ENCODE measurements around the gene FAM76A. TPM values are rescaled to one million over a fixed set of nuclear protein-coding genes. Genes with fewer than 3 reads are reported as not detected.
"Not testable (repeated sequence)": the region's sequence is repeated elsewhere in the genome, so short reads cannot be mapped to it uniquely, and the experiment has no call there.

Gene FAM76A
- total RNA-seq, 1 experiment from 2014 or later, result 10.7 TPM

GRCh38 chr1:27689423-27690173 is 36.2 kb upstream of the FAM76A start:
- no TSS peak for BruUV-seq (replicated peaks)
- CTCF ChIA-PET, result interaction anchor here (0.6 kb wide), 1 partner anchor 222 kb away, joined by 3 read pairs; no protein-coding TSS in a partner anchor
- TF ChIP-seq CTCF (IDR thresholded peaks at IDR 0.05; ENCODE audit: unreplicated experiment), result no peak
- no peaks in the 10 kb centered on the region for H3K27me3 Mint-ChIP-seq (ENCODE audit: unreplicated experiment)
- peaks cover 2% of the 10 kb centered on the region for H3K9me3 Mint-ChIP-seq (ENCODE audit: low read depth, unreplicated experiment)
- peaks cover 26% of the 10 kb centered on the region for H3K4me1 Mint-ChIP-seq (ENCODE audit: low read depth, unreplicated experiment)
- no peaks in the 10 kb centered on the region for H3K36me3 Mint-ChIP-seq (ENCODE audit: insufficient read depth, unreplicated experiment)
- intact Hi-C loops (cut with micrococcal nuclease; ENCODE audit: unreplicated experiment), result no loop called here
- H3K27ac Mint-ChIP-seq (ENCODE audit: unreplicated experiment), result no peak overlapping the region
- no peak for DNase-seq
- no peak overlapping the region for H3K4me3 Mint-ChIP-seq (ENCODE audit: low read depth, unreplicated experiment)

DNA sequence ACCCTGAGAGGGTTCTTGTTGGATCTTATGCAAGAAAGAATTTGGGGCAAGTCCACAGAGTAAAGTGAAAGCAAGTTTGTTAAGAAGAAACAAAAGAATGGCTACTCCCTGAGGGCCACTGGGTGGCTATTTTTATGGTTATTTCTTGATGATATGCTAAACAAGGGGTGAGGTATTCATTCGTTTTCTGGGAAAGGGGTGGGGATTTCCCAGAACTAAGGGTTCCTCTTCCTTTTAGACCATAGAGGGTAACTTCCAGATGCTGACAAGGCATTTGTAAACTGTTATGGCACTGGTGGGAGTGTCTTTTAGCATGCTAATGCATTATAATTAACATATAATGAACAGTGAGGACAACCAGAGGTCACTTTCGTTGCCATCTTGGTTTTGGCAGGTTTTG is 35.6 kb upstream of the FAM76A start:
- Mint-ChIP-seq H3K27ac (ENCODE audit: unreplicated experiment) (no peak overlapping the region), H3K27me3 (ENCODE audit: unreplicated experiment) (no peaks in the 10 kb centered on the region), H3K9me3 (ENCODE audit: low read depth, unreplicated experiment) (no peaks in the 10 kb centered on the region), H3K4me1 (ENCODE audit: low read depth, unreplicated experiment) (peaks cover 20% of the 10 kb centered on the region), H3K36me3 (ENCODE audit: insufficient read depth, unreplicated experiment) (no peaks in the 10 kb centered on the region), H3K4me3 (ENCODE audit: low read depth, unreplicated experiment) (no peak overlapping the region)
- no peak for DNase-seq
- CTCF ChIA-PET, result no interaction called here
- no peak for TF ChIP-seq CTCF (IDR thresholded peaks at IDR 0.05; ENCODE audit: unreplicated experiment)
- no TSS peak for BruUV-seq (replicated peaks)
- intact Hi-C loops (cut with micrococcal nuclease; ENCODE audit: unreplicated experiment), result no loop called here

- H3K9me3 Mint-ChIP-seq (ENCODE audit: low read depth, unreplicated experiment); H3K4me1 Mint-ChIP-seq (ENCODE audit: low read depth, unreplicated experiment); DNase-seq; CTCF ChIA-PET; H3K27ac Mint-ChIP-seq (ENCODE audit: unreplicated experiment); intact Hi-C loops (cut with micrococcal nuclease; ENCODE audit: unreplicated experiment); H3K4me3 Mint-ChIP-seq (ENCODE audit: low read depth, unreplicated experiment); H3K27me3 Mint-ChIP-seq (ENCODE audit: unreplicated experiment); H3K36me3 Mint-ChIP-seq (ENCODE audit: insufficient read depth, unreplicated experiment); BruUV-seq (replicated peaks): not testable (repeated sequence)
Measured at GRCh38 chr1:27696835-27697234, 28.9 kb upstream of the FAM76A start.

GRCh38 chr1:27704958-27705357 is 20.8 kb upstream of the FAM76A start:
- TF ChIP-seq CTCF (IDR thresholded peaks at IDR 0.05; ENCODE audit: unreplicated experiment), result no peak
- BruUV-seq (replicated peaks), result no TSS peak
- Mint-ChIP-seq H3K4me3 (ENCODE audit: low read depth, unreplicated experiment) (no peak overlapping the region), H3K36me3 (ENCODE audit: insufficient read depth, unreplicated experiment) (peaks cover 4% of the 10 kb centered on the region), H3K27ac (ENCODE audit: unreplicated experiment) (no peak overlapping the region), H3K27me3 (ENCODE audit: unreplicated experiment) (no peaks in the 10 kb centered on the region), H3K4me1 (ENCODE audit: low read depth, unreplicated experiment) (no peaks in the 10 kb centered on the region), H3K9me3 (ENCODE audit: low read depth, unreplicated experiment) (peaks cover 6% of the 10 kb centered on the region)
- no peak for DNase-seq
- intact Hi-C loops (cut with micrococcal nuclease; ENCODE audit: unreplicated experiment), result no loop called here
- CTCF ChIA-PET, result interaction anchor here (0.6 kb wide), 2 partner anchors 37 to 68 kb away, joined by 3 read pairs; partner anchors contain the start of gene STX12

GRCh38 chr1:27705545-27705944 is 20.2 kb upstream of the FAM76A start:
- Mint-ChIP-seq H3K27ac (ENCODE audit: unreplicated experiment) (no peak overlapping the region), H3K36me3 (ENCODE audit: insufficient read depth, unreplicated experiment) (peaks cover 4% of the 10 kb centered on the region), H3K4me1 (ENCODE audit: low read depth, unreplicated experiment) (no peaks in the 10 kb centered on the region), H3K4me3 (ENCODE audit: low read depth, unreplicated experiment) (no peak overlapping the region), H3K9me3 (ENCODE audit: low read depth, unreplicated experiment) (peaks cover 6% of the 10 kb centered on the region), H3K27me3 (ENCODE audit: unreplicated experiment) (no peaks in the 10 kb centered on the region)
- intact Hi-C loops (cut with micrococcal nuclease; ENCODE audit: unreplicated experiment), result no loop called here
- CTCF ChIA-PET, result interaction anchor here (0.6 kb wide), 2 partner anchors 36 to 67 kb away, joined by 3 read pairs; partner anchors contain the start of gene STX12
- no peak for DNase-seq
- no peak for TF ChIP-seq CTCF (IDR thresholded peaks at IDR 0.05; ENCODE audit: unreplicated experiment)
- no TSS peak for BruUV-seq (replicated peaks)

Data from Calu3 (cell line).